ENCODE measurements around the gene WNT10A. TPM values are rescaled to one million over a fixed set of nuclear protein-coding genes. Genes with fewer than 3 reads are reported as not detected.

WNT10A gene
- total RNA-seq, 1 donor from 2014 or later = 2.5 TPM

DNA sequence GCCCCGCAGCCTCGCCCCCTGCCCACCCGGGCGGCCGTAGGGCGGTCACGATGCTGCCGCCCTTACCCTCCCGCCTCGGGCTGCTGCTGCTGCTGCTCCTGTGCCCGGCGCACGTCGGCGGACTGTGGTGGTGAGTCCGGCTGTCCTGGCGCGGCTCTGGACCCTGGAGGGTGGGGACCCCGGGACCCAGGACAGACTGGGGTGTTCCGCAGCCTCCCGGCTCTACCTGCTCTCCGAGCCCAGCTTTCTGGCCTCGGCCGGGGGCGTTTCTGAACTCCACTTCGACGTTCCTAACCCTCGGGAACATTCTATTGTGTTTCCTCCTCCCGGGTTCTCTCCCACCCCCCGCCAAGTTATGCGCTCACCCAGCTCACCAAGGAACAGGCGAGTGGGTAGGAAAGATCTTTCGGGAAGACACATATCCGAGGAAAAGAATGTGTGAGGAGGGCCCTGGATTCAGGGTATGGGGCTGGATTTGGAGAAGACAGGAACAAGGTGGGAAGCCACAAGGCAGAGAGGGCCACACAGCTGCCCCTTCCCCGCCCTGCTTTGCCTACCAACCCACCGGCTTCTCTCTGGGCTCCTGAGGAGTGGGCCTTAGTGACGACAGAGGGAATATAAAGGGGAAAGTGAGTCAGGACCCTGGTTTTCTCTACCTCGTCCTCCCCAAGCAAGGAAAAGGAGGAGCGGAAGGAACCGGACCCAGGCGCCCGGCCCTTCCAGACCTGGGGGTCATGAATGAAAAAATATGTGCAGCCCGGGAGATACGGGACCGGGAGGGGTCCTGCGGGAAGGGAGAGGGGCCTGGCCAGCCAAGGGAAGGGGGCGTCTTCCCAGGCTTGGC lies 20.4 kb upstream of the WNT10A start:
- Histone ChIP-seq H3K27me3 (peaks cover 5% of the 10 kb centered on the region), H3K4me3 (peak overlapping the region; percentile 39 to 57), H3K27ac (peak overlapping the region; percentile 40), H3K4me1 (peaks cover 30% of the 10 kb centered on the region), H3K36me3 (no peaks in the 10 kb centered on the region), H3K9me3 (no peaks in the 10 kb centered on the region)
- DNase-seq (ENCODE audit: extremely low spot score in 2 of 2) = no peak
- intact Hi-C loops (cut with DNase I) = no loop called here
- TF ChIP-seq, protein P1, sequence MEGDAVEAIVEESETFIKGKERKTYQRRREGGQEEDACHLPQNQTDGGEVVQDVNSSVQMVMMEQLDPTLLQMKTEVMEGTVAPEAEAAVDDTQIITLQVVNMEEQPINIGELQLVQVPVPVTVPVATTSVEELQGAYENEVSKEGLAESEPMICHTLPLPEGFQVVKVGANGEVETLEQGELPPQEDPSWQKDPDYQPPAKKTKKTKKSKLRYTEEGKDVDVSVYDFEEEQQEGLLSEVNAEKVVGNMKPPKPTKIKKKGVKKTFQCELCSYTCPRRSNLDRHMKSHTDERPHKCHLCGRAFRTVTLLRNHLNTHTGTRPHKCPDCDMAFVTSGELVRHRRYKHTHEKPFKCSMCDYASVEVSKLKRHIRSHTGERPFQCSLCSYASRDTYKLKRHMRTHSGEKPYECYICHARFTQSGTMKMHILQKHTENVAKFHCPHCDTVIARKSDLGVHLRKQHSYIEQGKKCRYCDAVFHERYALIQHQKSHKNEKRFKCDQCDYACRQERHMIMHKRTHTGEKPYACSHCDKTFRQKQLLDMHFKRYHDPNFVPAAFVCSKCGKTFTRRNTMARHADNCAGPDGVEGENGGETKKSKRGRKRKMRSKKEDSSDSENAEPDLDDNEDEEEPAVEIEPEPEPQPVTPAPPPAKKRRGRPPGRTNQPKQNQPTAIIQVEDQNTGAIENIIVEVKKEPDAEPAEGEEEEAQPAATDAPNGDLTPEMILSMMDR (IDR thresholded peaks at IDR 0.05) = no peak
- no peak for TF ChIP-seq POLR2AphosphoS5 (IDR thresholded peaks at IDR 0.05; ENCODE audit: insufficient read depth in 1 of 2, low read depth in 1 of 2)
- TF ChIP-seq POLR2A (IDR thresholded peaks at IDR 0.05) = no peak

DNA sequence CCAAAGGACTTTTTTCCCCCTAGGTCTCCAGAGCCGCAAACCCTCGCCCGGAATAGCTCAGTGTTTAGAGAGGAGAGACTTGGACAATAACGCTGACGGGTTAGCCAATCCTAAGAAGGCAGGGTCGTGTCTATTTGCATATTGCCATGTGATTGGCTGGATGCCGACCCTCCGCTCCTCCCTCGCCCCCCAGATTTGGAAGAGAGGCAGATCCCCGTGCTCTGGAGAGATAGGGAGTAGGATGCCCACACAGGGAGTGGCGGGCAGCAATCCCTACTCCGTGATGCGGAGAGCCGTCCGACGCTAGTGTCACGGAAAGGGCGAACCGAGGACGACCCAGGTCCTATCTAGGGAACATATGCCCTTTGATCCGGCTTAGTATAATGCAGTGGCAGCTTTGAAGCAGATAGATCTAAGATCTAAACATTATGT lies 19.7 kb upstream of the WNT10A start:
- DNase-seq (ENCODE audit: extremely low spot score in 2 of 2) = no peak
- Histone ChIP-seq H3K4me1 (peaks cover 30% of the 10 kb centered on the region), H3K36me3 (no peaks in the 10 kb centered on the region), H3K9me3 (no peaks in the 10 kb centered on the region), H3K27ac (peak overlapping the region; percentile 40), H3K27me3 (peaks cover 5% of the 10 kb centered on the region), H3K4me3 (peak overlapping the region; percentile 39 to 57)
- TF ChIP-seq, protein P1 (IDR thresholded peaks at IDR 0.05) = no peak
- TF ChIP-seq POLR2AphosphoS5 (IDR thresholded peaks at IDR 0.05; ENCODE audit: insufficient read depth in 1 of 2, low read depth in 1 of 2) (peak in 1 of 2 donors; percentile 43), POLR2A (IDR thresholded peaks at IDR 0.05) (no peak)
- intact Hi-C loops (cut with DNase I) = no loop called here

DNA sequence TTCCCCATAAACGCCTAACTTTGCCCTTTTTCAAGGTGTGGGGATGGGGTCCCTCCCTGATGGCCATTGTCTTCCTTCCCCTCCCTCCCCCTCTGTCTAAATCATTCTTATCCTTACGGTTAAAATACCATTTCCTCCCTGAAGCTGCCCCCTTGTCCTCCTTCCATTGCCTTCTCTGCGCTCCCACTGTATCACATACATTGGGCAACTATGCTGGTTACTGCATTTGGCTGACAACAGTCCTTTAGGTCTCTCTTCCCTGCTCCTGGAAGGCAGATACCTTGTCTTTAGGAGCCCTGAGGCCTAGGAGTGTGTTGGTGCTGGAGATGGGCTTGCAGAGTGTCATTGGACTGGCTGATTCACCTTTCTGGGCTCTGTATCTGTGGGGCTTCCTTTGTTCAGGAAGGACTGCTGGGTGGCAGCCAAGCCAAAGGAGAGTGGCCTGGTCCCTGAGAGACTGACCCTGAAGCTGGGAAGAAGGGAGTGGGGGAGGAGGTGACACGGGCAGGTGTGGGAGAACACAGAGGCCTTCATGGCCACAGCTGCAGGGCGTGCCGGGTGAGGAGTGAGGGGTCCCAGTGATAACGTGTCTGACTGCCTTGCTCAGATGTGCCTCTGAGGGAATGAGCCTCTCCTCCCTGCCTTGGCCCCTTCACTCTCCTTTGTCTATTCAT lies 18.9 kb upstream of the WNT10A start:
- Histone ChIP-seq H3K27me3 (peaks cover 5% of the 10 kb centered on the region), H3K27ac (no peak overlapping the region), H3K4me1 (peaks cover 30% of the 10 kb centered on the region), H3K9me3 (no peaks in the 10 kb centered on the region), H3K4me3 (no peak overlapping the region), H3K36me3 (no peaks in the 10 kb centered on the region)
- TF ChIP-seq POLR2A (IDR thresholded peaks at IDR 0.05) (no peak), POLR2AphosphoS5 (IDR thresholded peaks at IDR 0.05; ENCODE audit: insufficient read depth in 1 of 2, low read depth in 1 of 2) (no peak)
- intact Hi-C loops (cut with DNase I) = no loop called here
- no peak for DNase-seq (ENCODE audit: extremely low spot score in 2 of 2)

DNA sequence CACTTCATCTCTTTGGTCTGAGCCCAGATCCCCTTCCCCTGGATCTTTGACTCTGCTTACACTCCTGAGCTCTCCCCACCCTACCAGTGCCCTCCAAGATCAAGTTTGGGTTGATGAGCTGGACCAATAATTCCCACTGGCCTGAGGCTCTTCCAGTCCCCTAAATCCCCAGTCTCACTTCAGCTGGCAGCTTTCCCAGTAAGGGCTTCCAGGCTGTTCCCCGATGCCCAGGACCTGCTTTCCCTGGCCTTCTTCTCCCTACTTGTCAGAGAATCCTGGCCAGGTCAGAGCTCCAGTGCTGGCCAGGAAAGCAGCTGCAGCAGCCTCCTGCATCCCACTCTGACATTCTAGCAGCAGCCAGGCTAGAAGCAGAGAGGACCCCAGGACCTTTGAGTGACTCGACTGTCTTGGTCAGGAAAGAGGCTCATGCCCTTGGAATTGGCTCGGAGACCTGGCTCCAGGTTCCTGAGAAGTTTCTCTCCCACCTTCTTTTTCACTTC lies 17.6 kb upstream of the WNT10A start:
- H3K4me3 ChIP-seq = no peak overlapping the region

DNA sequence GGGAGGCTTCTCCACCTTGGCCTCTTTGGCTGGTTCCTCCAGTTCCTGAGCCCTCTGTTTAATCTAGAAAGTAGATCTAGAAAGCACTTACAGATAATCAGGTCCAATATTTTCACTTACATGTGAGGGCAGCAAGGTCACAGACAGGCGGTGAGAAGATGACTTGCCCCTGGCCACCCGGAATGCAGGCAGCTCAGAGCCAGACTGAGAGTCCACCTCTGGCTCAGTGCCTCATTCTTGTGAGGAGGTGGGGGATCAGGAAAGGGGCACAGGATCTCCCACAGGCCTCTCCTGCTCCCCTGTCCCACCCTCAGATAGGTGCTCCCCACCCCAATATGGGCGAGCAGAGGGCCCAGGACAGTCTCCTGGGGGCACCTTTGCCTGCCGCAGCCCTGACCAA lies 15.3 kb upstream of the WNT10A start:
- TF ChIP-seq, protein P1 (IDR thresholded peaks at IDR 0.05) = no peak
- no peak for TF ChIP-seq POLR2A (IDR thresholded peaks at IDR 0.05)
- no peak for TF ChIP-seq POLR2AphosphoS5 (IDR thresholded peaks at IDR 0.05; ENCODE audit: insufficient read depth in 1 of 2, low read depth in 1 of 2)
- peaks cover 21% of the 10 kb centered on the region for H3K4me1 ChIP-seq
- no peak for DNase-seq (ENCODE audit: extremely low spot score in 2 of 2)
- no peaks in the 10 kb centered on the region for H3K36me3 ChIP-seq
- H3K9me3 ChIP-seq = no peaks in the 10 kb centered on the region
- H3K27me3 ChIP-seq = peaks cover 5% of the 10 kb centered on the region
- no peak overlapping the region for H3K27ac ChIP-seq
- no peak overlapping the region for H3K4me3 ChIP-seq
- intact Hi-C loops (cut with DNase I) = no loop called here

More for the DNA sequence above, 17.6 kb upstream of the WNT10A start:
- Histone ChIP-seq H3K27me3 (peaks cover 5% of the 10 kb centered on the region), H3K4me1 (peaks cover 36% of the 10 kb centered on the region), H3K27ac (no peak overlapping the region), H3K36me3 (no peaks in the 10 kb centered on the region), H3K9me3 (no peaks in the 10 kb centered on the region)
- intact Hi-C loops (cut with DNase I) = no loop called here
- TF ChIP-seq POLR2AphosphoS5 (IDR thresholded peaks at IDR 0.05; ENCODE audit: insufficient read depth in 1 of 2, low read depth in 1 of 2) = no peak
- TF ChIP-seq, protein P1 (IDR thresholded peaks at IDR 0.05) = no peak
- no peak for TF ChIP-seq POLR2A (IDR thresholded peaks at IDR 0.05)
- DNase-seq (ENCODE audit: extremely low spot score in 2 of 2) = no peak

Data from vagina (tissue), 2 donors.